NCI-H748 (cell line): ENCODE measurements around the gene ANKRD17.
"Not testable (repeated sequence)": the region's sequence is repeated elsewhere in the genome, so short reads cannot be mapped to it uniquely, and the experiment has no call there.

Experiments used
- DNase-seq: peaks from one replicate; lab custom pipeline; 2025; ENCODE audit not compliant: unreplicated experiment; lab: John Stamatoyannopoulos, UW

ANKRD17 gene

GRCh38 chr4:73258686-73259570 lies at the start of gene ANKRD17:
TSS of gene ANKRD17 (minus strand) at chr4:73258798. CDS start at chr4:73258668, 130 bp downstream.
- peak; percentile 91 for DNase-seq

GRCh38 chr4:73308286-73308685 lies 49.7 kb upstream of the ANKRD17 start:
- no peak for DNase-seq

GRCh38 chr4:73303711-73304110 lies 45.1 kb upstream of the ANKRD17 start:
- no peak for DNase-seq

- no peak for DNase-seq
Observed at GRCh38 chr4:73299548-73300280, 41.1 kb upstream of the ANKRD17 start.

- DNase-seq, result not testable (repeated sequence)
Observed at GRCh38 chr4:73292661-73293060, 34.1 kb upstream of the ANKRD17 start.

- no peak for DNase-seq
Observed at GRCh38 chr4:73281982-73282381, 23.4 kb upstream of the ANKRD17 start.

- no peak for DNase-seq
Observed at GRCh38 chr4:73281396-73281795, 22.8 kb upstream of the ANKRD17 start.

- no peak for DNase-seq
Observed at GRCh38 chr4:73277201-73277600, 18.6 kb upstream of the ANKRD17 start.

- DNase-seq, result peak; percentile 9
Observed at GRCh38 chr4:73275318-73275654, 16.7 kb upstream of the ANKRD17 start.

- no peak for DNase-seq
Observed at GRCh38 chr4:73272816-73273215, 14.2 kb upstream of the ANKRD17 start.

- DNase-seq, result no peak
Observed at GRCh38 chr4:73267050-73267449, 8.5 kb upstream of the ANKRD17 start.

- DNase-seq, result peak; percentile 38
Observed at GRCh38 chr4:73259571-73260090, 1.0 kb upstream of the ANKRD17 start.

- DNase-seq, result peak; percentile 64
Observed at GRCh38 chr4:73258436-73258685, 237 bp downstream of the ANKRD17 start.

GRCh38 chr4:73257651-73258435 lies 755 bp downstream of the ANKRD17 start:
- peak; percentile 50 for DNase-seq

GRCh38 chr4:73257234-73257633 lies 1.4 kb downstream of the ANKRD17 start:
- peak; percentile 69 for DNase-seq

- not testable (repeated sequence) for DNase-seq
Observed at GRCh38 chr4:73255847-73256246, 2.8 kb downstream of the ANKRD17 start.

GRCh38 chr4:73252001-73252400 lies 6.6 kb downstream of the ANKRD17 start:
- no peak for DNase-seq

- no peak for DNase-seq
Observed at GRCh38 chr4:73251384-73251783, 7.2 kb downstream of the ANKRD17 start.

- DNase-seq, result no peak
Observed at GRCh38 chr4:73250642-73251041, 8.0 kb downstream of the ANKRD17 start.

- DNase-seq, result no peak
Observed at GRCh38 chr4:73248821-73249220, 9.8 kb downstream of the ANKRD17 start.

- no peak for DNase-seq
Observed at GRCh38 chr4:73248416-73248815, 10.2 kb downstream of the ANKRD17 start.
